ENCODE data around the gene SYT7.

Gene SYT7

DNA sequence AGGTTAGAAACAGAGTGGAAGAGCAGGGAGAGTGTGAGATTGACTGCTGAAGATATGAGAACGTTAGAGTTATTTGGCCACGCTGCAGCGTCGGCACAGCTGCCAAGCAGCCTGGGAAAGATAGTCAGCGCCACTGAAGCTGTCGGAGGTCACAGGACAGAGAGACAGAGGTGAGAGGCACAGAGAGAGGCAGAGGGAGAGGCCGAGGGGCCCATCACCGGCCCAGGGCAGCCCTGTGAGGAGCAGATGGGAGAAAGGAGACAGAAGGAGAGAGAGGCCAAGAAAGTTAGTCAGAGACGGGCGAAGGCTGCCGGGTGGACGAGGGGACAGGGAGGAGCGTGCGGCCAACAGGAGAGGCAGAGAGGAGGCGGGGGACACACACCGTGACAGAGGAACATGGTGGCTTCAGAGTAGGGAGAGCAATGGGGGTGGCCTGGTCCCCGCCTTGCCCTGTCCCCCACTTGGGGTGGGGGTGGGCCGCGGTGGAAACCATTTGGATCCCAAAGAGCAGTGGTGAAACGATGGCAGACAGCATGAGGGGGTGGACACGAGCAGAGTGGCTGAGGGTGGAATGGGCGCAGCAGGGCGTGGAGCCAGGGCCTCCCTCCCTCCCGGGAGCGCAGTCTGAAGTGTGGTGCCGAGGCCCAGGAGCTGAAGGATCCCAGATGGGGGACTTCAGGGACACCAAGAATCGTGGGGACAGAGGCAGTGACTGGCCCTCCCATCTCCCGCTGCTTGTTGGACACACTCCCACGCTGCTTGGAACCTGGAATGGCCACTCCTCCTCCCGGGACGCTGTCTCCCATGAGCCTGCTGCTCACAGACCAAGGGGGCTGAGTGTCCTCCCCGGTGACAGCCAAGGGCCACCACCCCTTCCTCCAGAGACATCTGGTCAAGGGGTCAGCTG is 45.7 kb downstream of the SYT7 start:
- DNase-seq: no peak

- no peak for DNase-seq
Observed at GRCh38 chr11:61534025-61534932, 46.6 kb downstream of the SYT7 start.

GRCh38 chr11:61533401-61533800 is 47.5 kb downstream of the SYT7 start:
- peak; percentile 18 for DNase-seq

- no peak for DNase-seq
Observed at GRCh38 chr11:61533039-61533375, 47.9 kb downstream of the SYT7 start.

GRCh38 chr11:61532134-61533038 is 48.5 kb downstream of the SYT7 start:
- DNase-seq: no peak

DNA sequence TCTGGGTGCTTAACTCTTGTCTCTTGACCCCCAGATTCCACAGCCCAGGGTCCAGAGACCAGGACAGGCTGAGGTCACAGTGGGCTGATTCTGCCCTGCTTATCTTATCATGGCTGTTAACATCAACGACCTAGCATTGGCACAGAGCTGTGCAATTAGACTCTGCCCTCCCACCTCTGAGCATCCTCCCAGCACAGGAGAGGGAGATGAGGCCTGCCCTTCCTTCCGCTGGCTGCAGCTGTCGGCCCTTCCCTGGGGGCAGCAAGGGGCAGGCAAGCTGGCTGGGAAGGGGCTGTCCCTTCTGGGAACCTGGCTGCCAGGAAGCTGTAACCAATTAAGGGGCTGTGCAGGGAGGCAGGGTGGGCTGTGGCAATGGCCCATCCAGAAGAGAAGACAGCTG is 49.8 kb downstream of the SYT7 start:
- DNase-seq: no peak

DNA sequence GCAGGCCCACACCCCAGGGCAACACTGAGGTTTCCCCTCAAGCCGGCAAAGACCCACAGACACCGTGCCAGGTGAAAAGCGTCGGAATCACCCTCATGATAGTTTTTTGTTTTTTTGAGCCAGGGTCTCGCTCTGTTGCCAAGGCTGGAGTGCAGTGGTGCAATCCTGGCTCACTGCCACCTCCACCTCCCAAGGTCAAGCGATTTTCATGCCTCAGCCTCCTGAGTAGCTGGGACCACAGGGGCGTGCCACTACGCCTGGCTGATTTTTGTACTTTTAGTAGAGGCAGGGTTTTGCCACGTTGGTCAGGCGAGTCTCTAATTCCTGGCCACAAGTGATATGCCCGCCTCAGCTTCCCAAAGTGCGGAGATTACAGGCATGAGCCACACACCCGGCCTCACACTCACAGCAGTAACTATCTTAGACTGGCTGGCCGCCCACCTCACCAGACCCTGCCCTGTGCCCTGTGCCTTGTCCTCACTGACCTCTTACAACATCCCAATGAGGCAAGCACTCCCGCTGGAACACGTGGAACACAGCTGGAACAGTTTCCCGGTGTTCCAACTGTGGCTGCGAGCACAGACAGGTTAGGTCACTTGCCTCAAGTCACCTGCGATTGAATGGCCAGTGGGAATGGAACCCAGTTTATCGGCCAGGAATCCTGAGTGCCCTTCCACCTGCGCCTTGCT is 51.2 kb downstream of the SYT7 start:
- no peak for DNase-seq

DNA sequence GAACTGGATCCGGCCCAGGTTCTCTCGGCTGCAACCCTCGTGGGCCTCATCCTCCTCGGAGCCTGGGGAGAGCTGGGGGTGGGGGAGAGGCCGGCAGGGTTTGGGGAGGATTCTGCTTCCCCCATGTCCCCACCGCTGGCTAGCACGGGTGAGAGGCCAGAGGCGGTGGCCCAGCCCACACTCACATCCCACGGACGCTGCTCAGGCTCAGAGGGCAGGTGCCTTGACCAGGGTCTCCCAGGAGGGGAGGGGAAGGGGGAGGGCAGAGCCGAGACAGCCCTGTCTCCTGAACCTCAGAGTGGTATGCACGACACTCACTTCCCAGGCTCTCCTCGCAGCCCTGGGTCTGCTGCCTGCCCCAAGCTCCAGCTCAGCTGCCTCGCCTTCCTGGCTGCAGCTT is 52.8 kb downstream of the SYT7 start:
- DNase-seq: no peak

GRCh38 chr11:61526956-61527731 is 53.7 kb downstream of the SYT7 start:
- no peak for DNase-seq

- DNase-seq: no peak
Observed at GRCh38 chr11:61526229-61526628, 54.6 kb downstream of the SYT7 start.

GRCh38 chr11:61524963-61525587 is 55.8 kb downstream of the SYT7 start:
- no peak for DNase-seq

DNA sequence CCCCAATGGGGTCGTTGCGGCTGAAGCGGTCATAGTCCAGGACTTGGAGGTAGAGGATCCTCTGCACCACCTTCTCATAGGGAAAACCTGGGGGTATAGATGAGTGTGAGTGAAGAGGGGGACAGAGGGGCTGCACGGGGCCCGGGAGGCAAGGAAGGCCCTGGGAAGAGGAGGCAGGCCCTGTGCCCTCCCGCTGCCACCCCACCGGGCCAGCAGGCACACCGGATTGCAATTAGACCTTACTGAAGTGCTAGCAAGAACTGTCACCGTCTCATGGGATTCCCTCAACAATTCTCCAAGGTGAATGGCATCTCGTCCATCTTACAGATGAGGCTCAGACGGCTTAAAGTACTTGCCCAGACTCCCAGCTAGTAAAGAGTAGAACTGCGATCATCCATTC is 56.4 kb downstream of the SYT7 start:
- DNase-seq: no peak

DNA sequence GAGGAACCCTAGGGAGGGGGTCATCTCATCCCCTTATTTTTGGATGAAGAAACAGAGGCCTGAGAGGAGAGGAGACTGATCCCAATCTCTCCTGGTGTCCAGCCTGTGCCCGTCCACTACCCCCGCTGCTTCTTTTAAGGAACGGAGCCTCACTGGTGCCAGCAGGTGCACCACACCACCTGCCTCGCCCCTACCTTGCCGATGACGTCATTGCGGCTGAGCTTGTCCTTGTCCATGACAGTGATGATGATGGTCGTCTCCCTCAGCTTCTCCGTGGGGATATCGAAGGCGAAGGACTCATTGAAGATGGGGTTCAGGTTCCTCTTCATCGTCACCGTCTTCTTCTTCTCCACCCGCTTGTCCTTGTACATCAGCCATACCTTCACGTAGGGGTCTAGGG is 58.0 kb downstream of the SYT7 start:
- no peak for DNase-seq

GRCh38 chr11:61518032-61518795 is 62.7 kb downstream of the SYT7 start:
- DNase-seq: no peak

- no peak for DNase-seq
Observed at GRCh38 chr11:61516675-61517572, 64.0 kb downstream of the SYT7 start.

GRCh38 chr11:61516191-61516590 is 64.7 kb downstream of the SYT7 start:
- DNase-seq: no peak

GRCh38 chr11:61515686-61516085 is 65.2 kb downstream of the SYT7 start:
- DNase-seq: no peak

GRCh38 chr11:61514050-61514917 is 66.6 kb downstream of the SYT7 start:
- no peak for DNase-seq
